Medulla oblongata (tissue), 1 donor: Measurements from ENCODE around the gene KCNA4.
"Not testable (repeated sequence)": the region's sequence is repeated elsewhere in the genome, so short reads cannot be mapped to it uniquely, and the experiment has no call there.

ENCODE experiments used
- DNase-seq: peaks from one replicate; pipeline ENCODE4 v3.0.0-alpha.2; 2015; ENCODE audit errors: extremely low spot score

Gene KCNA4

GRCh38 chr11:30000986-30001750 lies 15.7 kb downstream of the KCNA4 start:
- DNase-seq: no peak

- DNase-seq: no peak
Measured at GRCh38 chr11:29996016-29996415, 20.8 kb downstream of the KCNA4 start.

GRCh38 chr11:29989174-29989970 lies 27.5 kb downstream of the KCNA4 start:
- no peak for DNase-seq

- no peak for DNase-seq
Measured at GRCh38 chr11:29985248-29985647, 31.6 kb downstream of the KCNA4 start.

- no peak for DNase-seq
Measured at GRCh38 chr11:29984544-29984943, 32.3 kb downstream of the KCNA4 start.

GRCh38 chr11:29978549-29978948 lies 38.3 kb downstream of the KCNA4 start:
- DNase-seq: no peak

- DNase-seq: not testable (repeated sequence)
Measured at GRCh38 chr11:29975580-29975979, 41.2 kb downstream of the KCNA4 start.

GRCh38 chr11:29963796-29964195 lies 53.0 kb downstream of the KCNA4 start:
- DNase-seq: no peak

- no peak for DNase-seq
Measured at GRCh38 chr11:29963036-29963435, 53.8 kb downstream of the KCNA4 start.

GRCh38 chr11:29962243-29962642 lies 54.6 kb downstream of the KCNA4 start:
- DNase-seq: no peak
